IMR-90 (cell line): Measurements from ENCODE around the gene TXNL1.

ENCODE experiments used
- BHLHE40 ChIP-seq: fragments of 150-350 bp; IDR thresholded peaks from 2 replicates; pipeline ENCODE4 v1.6.1; 2016; ENCODE audit warnings: mild to moderate bottlenecking, low read depth, low read length
- CTCF ChIP-seq: conservative IDR thresholded peaks from 2 replicates; pipeline ENCODE4 v1.5.1; 2012; ENCODE audit warnings: mild to moderate bottlenecking, low read depth, low read length, improper control_type of control experiment
- MXI1 ChIP-seq: IDR thresholded peaks from 2 replicates; pipeline ENCODE4 v1.6.1; 2012; ENCODE audit warnings: low read depth, mild to moderate bottlenecking, low read length, moderate library complexity, borderline replicate concordance
- POLR2A ChIP-seq: IDR thresholded peaks from 2 replicates; pipeline ENCODE4 v1.6.1; 2012; ENCODE audit warnings: mild to moderate bottlenecking, low read depth, low read length
- RAD21 ChIP-seq: IDR thresholded peaks from 2 replicates; pipeline ENCODE4 v1.6.1; 2012; ENCODE audit warnings: low read length, improper control_type of control experiment
- RCOR1 ChIP-seq: IDR thresholded peaks from 2 replicates; pipeline ENCODE4 v1.6.1; 2012; ENCODE audit warnings: mild to moderate bottlenecking, low read length, improper control_type of control experiment; ENCODE audit not compliant: insufficient replicate concordance
- RFX5 ChIP-seq: IDR thresholded peaks from 2 replicates; pipeline ENCODE4 v1.8.0; 2012; ENCODE audit warnings: low read depth, mild to moderate bottlenecking, low read length, moderate library complexity
- SMC3 ChIP-seq: fragments of 150-350 bp; IDR thresholded peaks from 2 replicates; pipeline ENCODE4 v1.6.1; 2016; ENCODE audit warnings: low read depth, mild to moderate bottlenecking, antibody characterized with exemption, low read length, moderate library complexity

GRCh38 chr18:56559044-56559443, 79.3 kb downstream of the TXNL1 start:
- no peak for TF ChIP-seq CTCF
- TF ChIP-seq POLR2A = no peak
- TF ChIP-seq RFX5 = no peak
- TF ChIP-seq RAD21 = no peak
- TF ChIP-seq MXI1 = no peak
- TF ChIP-seq BHLHE40 = no peak
- TF ChIP-seq RCOR1 = no peak
- no peak for TF ChIP-seq SMC3
